ENCODE results near the gene RIPOR2.
"Not testable (repeated sequence)": the region's sequence is repeated elsewhere in the genome, so short reads cannot be mapped to it uniquely, and the experiment has no call there.

Gene RIPOR2

DNA sequence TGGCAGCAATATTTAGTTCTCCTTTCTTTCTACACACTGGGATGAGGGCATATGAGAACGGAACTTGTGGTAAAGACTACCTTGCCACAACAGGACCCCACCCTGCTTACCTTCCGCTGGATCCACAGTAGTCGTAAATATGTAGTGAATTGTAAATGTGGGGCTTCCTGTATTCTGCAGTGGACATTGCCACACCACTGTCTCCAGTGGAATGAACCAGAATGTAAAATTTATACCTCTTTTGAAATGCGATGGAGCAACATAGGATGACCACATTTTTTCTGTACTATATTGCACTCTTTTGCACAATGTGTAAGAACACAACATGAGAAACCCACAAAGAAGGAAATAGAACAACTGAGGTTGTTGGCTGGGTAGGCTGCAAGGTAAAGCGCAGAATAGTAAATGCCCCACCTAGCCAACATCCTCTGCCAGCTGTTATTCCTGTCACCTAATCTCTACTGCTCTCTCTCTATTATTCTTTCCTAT is 16.1 kb upstream of the RIPOR2 start:
- DNase-seq (ENCODE audit: low spot score) = no peak

DNA sequence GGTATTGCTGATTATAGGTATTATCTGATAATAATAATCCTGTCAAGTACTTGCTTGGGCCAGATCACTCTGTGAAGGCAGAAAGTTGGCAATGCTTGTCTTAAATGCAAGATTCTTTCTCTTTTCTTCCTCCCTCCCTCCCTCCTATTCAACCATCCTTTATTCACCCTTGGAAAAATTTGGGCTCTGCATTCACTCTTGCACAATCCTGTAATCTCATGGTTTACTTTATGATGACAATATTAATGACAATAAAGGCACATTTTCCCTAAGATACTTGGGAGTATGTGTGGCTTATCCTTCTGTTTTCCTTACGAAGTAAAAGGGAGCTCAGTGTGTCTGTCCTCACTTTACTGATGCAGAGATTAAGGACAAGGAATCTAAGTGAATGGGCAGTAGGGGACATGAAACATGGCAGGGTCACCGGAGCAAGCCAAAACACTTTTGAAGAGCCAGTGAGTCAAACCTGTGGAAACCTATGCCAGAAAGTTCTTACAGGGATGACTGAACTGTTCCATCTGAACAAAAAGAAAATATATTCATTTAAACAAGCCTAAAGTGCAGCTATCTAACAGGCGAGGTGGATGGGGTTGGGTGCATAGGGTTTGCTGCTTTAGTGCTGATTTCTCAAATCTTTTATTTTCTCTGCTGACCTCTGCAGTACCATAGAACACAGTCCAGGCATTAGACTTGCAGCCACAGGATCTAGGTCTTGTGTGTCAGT is 14.6 kb upstream of the RIPOR2 start:
- no peak for DNase-seq (ENCODE audit: low spot score)

DNA sequence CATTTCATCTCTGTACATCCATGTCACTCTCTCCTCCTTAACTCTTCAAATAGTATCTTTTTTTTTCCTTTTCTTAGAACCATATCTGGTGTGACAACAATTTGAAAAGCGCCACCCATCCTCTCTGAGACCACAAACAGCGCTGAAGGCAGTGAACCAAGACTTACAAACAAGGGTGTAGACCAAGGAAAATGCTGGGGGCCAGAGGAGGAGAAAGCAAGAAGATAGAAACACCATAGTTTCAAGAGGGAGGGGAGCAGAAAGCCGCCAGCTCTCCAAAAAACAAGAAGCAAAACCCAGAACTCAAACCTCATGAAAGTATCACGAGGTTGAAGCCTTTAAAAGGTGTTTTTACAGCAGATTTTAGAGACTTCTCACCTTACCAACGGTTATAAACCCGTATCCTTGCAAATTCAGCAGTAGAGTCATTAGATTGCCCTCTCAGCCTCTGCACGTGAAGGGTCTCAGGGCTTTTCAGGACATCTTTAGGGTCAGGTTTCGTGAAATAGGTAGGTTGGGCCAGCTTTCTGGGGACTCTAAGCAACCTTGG is 13.3 kb upstream of the RIPOR2 start:
- no peak for DNase-seq (ENCODE audit: low spot score)

DNA sequence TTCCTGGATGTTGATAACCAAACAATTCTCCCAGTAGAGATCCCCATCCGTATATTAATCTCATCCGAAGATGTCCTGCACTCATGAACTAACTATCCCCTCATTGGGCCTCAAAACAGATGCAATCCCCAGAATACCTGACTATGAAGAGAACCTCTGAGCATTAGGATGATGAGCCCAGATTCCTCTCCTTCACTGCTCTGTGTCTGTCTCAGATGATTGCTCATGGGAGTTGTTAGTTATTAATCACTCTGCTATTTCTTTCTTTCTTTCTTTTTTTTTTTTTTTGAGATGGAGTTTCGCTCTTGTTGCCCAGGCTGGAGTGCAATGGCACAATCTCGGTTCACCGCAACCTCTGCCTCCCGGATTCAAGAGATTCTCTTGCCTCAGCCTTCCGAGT is 12.5 kb upstream of the RIPOR2 start:
- peak; percentile 55 for DNase-seq (ENCODE audit: low spot score)

DNA sequence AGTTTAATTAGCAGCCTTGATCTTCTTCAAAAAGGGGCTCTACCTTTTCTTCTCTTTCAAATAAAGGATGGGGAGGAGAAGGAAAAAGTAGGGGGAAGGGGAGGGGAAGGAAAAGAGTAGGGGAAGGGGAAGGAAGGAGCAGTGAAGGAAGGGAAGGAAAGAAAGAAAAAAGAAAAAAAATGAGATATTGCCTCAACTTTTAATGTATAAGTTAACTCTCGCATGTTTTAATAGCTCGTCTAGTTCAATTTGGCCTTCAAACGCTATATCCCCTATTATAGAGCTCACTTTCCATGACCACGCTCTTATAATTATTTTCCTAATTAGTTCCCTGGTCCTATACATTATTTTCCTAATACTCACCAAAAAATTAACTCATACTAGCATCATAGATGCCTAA is 11.9 kb upstream of the RIPOR2 start:
- no peak for DNase-seq (ENCODE audit: low spot score)

DNA sequence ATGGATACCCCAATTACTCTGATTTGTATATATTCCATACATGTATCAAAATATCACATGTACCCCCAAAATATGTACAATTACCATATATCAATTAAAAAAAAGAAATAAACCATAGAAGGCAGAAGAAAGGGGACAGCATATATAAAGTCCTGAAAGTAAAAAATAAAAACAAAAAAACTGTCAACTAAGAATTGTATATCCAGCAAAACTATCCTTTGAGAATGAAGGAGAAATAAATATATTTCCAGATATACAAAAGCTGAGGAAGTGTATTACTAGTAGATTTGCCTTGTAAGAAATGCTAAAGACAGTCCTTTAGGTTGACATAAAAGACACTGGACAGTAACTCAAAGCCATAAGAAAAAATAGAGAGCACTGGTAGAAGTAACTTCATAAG is 9.3 kb upstream of the RIPOR2 start:
- DNase-seq (ENCODE audit: low spot score) = no peak

DNA sequence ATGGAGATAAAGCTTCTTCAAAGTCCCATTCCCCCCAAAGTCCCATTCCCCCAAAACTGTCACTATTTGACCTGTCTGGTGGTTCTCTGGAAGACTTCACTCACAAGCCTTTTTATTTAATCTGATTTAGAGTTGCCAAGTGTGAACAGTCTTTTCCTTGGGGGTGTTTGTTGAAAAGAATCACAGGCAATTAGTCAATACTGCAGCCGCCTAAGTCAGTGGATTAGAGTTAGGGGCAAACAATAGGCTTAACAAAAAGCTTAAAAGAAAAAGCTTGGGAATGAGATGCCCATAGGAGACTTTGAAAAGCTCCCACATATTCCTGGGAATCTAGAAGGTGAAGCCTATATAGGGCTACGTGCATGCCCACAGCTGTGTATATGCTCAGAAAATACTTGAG is 8.0 kb upstream of the RIPOR2 start:
- no peak for DNase-seq (ENCODE audit: low spot score)

DNA sequence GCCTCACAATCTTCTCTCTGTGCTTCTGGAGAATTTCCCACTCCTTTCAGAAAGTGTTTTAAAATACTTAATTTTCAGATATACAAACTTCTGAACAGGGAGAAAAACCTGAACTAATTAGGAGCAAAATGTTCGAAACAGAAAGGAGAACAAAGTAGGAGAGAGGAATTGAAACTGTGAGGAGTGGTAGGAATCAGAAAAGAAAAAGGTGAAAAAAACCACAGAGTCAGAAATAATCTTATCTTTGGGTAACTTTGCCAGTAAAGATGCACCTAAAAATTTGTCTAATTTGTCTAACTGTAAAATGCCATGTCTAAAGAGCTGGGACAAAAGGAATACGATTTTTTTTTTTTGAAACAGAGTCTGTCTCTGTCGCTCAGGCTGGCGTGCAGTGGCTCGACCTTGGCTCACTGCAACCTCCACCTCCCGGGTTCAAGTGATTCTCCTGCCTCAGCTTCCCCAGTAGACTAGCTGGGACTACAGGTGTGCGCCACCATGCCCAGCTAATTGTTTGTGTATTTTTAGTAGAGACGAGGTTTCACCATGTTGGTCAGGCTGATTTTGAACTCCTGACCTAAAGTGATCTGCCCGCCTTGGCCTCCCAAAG is 4.7 kb upstream of the RIPOR2 start:
- DNase-seq (ENCODE audit: low spot score) = no peak

DNA sequence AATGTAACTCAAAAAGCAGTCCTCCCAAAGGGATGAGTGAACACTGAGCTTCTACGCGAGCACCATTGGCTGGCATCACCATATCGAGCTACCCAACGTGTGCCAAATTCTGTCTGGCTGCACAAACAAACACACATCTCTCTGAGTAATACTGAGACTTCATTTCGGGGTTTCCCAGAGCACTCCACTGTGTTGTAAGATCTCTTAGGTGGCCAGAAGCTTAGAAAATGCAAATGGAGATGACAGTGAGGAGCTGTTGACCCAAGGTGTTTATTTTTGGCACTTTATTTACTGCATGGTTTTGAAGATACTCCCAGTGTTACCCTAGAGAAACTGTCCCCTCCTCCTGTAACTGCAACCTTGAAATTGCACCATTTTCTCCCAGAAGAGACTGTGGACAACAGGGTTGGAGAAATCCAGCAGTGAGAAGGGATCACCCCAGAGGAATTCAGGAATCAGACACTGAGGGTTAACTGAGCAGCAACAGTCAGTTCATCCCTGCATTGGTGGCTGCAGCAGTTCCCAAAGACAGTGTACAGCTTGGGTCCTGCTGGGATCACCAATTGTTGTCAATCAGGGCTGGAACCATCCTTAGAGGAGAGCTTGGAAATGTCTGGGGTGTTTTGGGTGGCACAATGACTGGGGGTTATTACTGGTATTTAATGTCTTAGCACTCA is 1.0 kb upstream of the RIPOR2 start:
- peak; percentile 49 for DNase-seq (ENCODE audit: low spot score)

DNA sequence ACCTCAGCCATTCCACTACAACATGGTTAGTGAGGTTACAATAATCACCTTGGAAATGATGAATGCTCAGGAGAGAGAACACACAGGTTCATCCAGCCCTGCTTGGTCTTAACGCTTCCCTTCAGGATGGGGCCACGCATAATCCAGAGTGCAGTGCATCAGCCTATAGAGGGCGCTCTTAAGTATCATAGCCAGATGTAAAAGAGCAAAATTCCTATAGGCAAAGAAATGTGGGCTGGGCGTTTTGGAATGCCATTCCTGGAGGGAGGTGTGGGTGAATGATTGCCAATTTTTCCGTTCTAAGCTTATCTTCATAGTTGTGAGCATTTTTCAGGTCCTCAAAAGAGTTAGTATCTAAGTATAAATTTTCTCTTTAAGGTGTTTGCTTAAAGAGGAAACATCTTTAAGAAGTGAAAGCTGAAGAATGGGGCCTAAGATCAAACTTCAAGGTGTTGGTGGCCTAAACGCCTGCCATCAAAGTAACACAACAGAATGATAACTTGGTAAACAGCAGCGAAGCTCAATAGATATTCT is 1.8 kb downstream of the RIPOR2 start:
- DNase-seq (ENCODE audit: low spot score) = peak; percentile 23

DNA sequence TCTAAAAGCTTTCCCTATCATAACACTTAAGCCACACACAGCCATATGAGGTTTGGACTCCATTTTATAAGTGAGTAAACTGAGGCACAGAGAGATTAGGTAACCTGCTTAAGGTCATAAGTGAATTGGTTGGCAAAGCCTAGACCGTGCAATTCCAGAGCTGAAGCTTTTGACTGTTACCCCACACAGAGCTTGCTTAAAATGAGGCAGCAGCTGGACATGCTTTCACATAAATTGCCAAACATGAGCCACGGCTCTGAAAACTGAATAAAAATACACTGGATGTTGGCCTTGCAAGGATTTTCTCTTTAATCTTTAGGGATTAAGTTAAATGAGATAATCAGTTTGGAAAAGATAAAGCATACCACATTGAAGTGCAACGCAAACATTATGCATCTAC is 2.5 kb downstream of the RIPOR2 start:
- no peak for DNase-seq (ENCODE audit: low spot score)

DNA sequence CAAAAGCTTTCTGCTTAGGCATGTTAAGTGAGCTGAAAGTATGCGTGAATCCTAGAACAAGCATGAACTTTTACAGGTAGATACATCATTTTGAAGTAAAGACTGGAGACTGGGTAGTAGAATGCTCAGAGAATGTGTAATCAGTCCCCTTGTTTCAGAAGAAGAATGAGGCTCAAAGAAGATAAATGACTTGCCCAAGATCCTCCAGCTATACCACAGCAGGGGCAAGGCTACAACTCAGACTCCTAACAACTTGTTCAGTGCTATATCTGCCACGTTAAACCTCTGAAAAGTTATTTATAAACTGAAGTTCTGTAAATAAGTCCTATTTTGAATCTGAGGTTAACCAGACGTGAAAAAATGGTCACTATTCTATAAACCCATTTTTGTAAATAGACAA is 2.9 kb downstream of the RIPOR2 start:
- DNase-seq (ENCODE audit: low spot score) = no peak

DNA sequence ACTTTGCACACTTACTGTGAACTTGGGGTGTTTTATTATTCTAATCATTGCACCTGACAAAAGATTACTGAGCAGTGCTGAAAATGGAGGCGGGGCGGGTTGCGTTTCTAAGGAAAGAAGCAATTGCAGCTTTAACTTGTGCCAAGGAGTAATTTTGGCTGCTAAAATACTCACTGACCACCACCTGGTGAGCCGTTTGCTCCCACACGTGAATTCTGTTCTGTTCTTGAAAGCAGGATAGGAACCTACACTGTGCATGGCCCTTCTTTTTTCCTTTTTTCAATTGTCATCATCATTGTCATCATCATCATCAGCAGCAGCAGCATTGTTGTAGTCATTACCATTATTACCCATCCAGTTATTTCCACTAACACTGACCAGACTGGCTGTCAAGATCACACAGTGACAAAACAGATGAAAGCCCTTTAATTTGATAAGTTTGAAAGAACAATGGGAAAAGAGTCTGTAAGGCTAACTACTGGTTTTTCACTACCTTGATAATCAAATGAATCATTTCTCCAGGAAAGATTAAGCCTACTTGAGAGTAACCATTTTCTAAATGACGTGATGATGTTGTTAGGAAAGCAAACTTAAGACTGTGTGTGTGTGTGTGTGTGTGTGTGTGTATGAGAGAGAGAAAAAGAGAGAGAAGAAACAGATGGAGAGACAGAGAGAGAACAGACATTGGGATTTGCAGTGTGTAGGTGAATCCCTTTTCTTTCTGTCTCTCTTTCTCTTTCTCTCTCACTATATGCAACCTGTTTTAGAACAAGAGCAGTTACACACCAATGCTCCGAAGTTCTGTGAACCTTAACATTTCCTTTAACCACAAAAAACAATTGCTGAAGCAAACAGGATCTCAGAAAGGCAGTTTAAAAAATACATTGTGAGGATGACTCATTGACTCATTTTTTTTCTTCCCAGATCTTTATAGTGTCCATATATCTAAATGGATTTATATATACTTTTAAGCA is 3.8 kb downstream of the RIPOR2 start:
- DNase-seq (ENCODE audit: low spot score) = peak; percentile 81

DNA sequence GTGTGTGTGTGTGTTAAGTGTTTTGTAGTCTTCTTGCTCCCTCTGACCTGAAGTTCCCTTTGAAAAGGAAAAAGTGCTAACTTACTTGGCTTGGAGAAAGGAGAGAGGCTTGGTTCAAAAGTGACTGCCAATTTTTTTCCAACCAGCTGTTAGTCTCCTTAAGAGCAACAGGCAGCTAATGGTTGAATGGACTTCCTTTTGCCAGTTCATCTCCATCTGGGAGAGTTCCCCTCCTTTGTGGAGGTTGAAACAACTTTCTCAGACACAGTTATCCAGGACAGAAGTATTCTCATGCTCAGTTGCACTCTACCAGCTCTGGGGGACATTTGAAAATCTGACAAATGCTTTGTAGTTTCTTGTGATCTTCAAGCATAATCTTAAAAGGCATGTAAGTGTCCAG is 4.5 kb downstream of the RIPOR2 start:
- peak; percentile 47 for DNase-seq (ENCODE audit: low spot score)

DNA sequence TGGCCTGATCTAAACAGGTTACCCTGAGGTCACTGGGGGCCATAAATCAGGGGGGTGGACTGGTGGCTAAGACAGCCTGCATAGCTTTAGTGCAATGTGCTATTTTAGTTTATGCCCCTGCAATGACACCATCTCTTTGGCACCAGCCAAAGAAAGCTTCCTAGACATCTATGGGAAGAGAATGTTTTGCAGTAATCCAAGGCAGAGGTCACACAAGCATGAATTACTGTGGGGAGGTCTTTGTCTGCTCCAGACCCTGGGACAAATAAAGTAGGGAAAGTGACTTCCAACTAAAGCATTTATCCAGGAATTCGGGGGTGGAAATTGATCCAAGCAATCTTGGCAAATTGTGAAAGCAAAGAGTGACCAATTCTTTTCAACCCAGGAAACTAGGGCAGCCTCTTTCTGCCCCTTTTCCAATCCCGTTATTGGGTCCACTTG is 5.3 kb downstream of the RIPOR2 start:
- DNase-seq (ENCODE audit: low spot score) = peak; percentile 20

DNA sequence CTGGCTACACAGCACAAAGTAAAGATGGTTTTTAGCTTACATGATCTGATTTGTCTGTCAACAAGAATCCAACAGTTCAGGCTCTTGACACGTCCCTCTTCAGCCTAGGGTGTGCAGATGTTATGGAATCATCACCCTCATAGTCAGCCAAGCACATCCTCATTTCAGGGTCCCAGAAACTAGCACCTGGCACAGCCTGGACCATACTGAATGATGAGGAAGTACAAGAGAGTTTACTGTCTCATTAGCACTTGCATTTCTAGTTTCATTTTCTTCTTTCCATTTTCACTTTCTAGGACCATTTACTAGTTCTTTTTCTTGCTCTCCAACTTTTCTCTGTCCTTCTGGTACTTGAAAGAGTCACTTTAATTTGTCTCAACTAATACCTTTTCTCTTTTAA is 6.5 kb downstream of the RIPOR2 start:
- DNase-seq (ENCODE audit: low spot score) = no peak

DNA sequence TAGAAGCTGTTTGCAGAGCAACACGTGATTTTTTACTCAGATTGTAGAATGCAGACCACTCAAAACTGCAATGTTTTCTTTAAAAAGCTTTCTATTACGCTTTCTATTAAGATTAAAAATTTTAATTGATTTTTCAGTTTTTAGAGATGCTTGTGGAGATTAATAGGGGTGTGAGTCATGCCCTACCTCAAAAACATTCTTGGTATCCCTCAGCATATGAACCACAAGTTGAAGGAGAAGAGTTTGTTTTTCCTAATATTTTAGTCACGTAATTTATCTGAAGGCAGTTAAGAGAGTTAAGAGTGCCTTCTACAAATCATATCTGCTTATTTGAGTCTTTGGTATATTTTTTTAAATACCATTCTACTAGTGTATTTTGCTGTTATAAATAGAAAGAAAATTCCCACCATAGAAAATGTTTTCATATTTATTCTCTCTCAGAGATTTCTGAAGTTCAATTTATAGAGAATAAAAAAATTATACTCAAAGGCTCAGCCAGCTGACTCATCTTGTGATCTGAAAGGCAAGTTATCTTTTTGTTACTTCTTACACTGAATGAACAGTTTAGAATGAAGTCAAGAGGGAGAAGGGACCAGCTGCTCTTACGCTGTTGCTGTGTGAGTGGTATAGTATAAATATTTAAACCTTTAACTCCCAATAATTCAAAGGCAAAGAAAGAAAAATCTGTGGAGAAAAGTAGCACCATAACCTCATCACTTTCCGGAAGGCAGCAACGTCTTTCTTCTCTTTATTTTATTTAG is 7.6 kb downstream of the RIPOR2 start:
- no peak for DNase-seq (ENCODE audit: low spot score)

DNA sequence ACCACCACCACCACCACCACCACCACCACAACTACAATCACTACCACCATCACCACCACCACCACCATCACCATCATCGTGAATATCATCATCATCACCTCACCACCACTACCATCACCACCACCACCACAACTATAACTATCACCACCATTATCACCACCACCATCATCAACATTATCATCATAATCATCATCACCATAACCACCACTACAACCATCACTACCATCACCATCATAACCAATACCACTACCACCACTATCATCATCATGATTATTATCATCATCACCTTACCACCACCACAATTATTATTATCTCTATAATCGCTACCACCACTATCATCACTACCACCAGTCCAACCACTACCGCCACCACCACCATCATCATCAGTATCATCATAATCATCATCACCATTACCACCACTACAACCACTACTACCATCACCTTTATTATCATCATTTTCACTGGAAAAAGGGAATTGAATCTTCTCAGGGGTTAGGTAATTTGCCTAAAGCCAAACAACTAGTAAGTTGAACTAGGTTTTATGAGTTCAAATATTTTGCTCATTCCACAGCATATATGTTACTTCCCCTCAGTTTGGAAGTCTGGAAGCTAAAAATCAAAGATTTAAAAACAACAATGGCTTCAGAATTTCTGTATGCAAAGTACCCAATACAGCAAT is 8.3 kb downstream of the RIPOR2 start:
- DNase-seq (ENCODE audit: low spot score) = no peak

DNA sequence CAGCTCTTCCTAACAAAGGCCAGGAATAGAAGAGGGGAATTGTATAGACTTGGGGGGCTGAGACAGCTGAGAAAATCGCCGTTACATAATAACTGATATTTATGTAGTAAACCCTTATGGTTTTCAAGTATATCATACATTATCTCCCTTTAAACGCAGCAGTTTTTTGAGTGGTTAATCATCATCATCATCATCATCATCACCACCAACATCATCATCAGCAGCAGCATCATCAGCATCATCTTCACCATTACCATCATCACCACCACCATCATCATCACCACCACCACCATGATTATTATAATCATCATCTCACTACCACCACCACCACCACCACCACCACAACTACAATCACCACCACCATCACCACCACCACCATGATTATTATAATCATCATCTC is 9.1 kb downstream of the RIPOR2 start:
- not testable (repeated sequence) for DNase-seq (ENCODE audit: low spot score)

DNA sequence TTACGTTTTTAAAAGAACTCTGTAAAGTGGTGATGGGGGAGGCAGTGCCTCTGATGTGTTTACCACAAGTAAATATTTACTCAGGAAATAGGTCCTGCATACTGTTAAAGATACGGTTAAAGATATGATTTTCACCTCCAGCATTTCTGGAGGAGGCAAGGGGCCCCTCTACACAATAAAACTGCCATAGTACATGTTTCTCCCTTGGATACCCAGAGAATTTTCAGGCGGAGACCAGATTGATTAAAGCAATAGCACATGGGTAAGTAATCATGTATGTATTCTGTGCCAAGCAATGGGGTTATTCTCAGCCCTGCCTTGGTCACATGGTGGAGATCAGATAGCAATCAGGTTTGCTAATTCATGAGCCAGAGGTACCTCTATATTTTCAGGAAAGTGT is 9.6 kb downstream of the RIPOR2 start:
- DNase-seq (ENCODE audit: low spot score) = no peak

All from kidney tubule cell (primary cell).